ENCODE measurements around the gene SMIM7. TPM values are rescaled to one million over a fixed set of nuclear protein-coding genes. Genes with fewer than 3 reads are reported as not detected.

Gene SMIM7
- 41.8 and 54.0 TPM in 2 replicates for total RNA-seq

DNA sequence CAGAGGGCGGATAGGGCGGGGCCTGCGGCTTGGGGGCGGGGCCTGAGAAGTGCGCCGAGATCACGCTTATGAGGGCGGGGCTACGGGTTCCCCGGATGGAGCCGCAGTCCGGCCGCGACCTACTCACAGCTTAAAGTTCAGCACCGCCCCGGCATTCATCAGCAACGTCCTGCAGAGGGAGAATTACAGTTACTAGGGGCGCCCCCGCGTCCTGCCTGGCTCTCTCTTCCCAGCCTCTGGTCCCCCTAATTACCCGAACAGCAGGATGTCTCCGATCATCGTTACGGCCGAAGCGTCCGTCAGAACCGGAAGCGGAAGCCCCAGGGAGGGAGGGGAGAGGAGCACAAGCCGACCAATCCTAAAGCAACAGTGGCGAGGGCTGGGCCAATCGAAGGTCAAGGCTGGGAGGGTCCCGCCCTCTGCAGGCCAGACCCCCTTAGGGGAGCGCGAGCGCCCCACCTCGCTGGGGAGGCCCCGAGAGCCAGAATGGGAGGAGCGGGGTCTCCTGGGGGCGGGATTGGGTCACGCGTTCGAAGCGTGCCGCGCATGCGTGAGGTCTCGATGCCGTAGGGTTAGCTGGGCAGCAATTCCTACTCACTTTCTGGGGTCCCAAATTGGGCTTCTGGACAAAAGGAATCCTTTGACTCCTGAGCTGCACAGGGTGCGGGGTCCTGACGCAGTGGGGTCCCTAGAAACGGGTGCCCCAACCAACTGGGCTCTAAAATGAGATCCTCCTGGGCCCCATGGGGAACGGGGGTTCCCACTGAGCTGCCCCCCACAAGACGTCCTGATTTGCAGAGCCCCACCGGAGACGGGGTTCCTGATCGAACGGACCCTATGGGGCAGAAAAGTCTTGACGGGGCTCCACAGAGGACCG, at the start of gene SMIM7:
Gene SMIM7 (minus strand): TSS at position 313 of the 877 bp plus-strand sequence. CDS start 34 bp downstream, at position 279.

DNA sequence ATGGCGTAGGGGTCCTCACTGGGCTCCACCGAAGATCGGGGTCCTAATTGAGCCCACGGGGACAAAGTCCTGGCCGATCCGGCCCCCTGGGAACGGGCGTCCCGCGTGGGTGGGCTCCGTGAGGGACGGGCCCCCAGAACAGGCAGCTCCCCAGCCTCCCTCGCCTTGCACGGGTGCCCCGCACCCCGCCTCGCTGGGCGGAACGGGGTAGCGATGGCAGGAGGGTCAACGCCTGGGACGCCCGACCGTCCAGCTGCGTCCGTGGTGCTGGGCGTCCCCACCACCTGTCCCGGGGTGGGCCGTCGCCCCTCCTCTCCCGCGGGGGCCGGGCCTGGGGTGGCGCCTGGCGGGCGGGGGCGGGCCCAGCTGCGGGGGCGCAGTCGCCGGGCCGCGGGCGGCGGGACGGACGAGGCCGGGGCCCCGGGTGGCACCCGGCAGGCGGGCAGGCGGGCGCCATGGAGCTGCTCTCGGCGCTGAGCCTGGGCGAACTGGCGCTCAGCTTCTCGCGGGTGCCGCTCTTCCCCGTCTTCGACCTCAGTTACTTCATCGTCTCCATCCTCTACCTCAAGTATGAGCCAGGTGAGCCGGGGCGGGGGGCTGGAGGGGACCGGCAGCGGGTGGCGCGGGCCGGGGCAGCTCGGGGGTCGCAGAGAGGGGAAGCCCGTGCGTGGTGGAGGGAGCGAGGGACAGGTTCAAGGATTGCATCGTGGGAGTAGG, 977 bp upstream of the SMIM7 start, which contains the start of gene TMEM38A:
Gene TMEM38A (plus strand): TSS at position 377 of the 717 bp plus-strand sequence. CDS start 79 bp downstream, at position 456.

DNA sequence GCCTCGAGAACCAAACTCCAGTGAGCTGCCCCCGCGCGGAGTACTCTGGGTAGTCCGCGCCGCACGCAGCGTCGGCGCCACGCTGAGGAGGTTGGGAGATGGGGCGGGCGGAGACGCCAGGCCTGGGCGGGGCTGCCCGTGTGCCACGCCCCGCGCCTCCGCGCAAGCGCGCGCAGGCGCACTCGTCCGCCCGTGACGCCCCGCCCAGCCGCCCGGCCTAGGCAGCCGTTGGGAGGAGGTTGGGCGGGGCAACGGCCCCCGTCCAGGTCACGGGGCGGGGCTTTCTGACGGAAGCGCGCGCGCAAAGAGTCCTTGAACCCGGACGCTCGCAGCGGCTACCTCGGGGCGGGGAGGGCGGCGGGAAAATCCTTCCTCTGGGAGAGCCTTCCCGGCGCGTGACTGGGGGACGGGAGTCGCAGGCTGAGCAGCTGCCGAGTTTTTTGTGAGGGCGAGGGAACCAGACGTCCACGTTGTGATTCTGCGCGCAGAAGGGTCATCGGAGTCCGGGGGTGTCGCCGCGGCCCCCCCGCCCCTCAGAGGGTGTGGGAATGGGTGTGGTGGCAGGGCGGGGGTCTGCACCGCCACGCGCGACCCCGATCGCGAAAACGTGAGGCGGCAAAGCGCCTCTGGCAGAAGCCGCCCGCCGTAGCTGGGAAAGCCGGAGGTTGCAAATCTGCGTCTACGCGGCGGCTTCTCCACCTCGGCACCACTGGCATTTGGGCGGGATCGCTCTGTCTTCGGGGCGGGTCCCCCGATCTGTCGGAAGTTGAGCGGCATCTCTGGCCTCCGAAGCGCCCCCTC, 31.6 kb downstream of the SMIM7 start, which contains the start of gene MED26:
Gene MED26 (minus strand): TSS at position 22 of the 801 bp plus-strand sequence. CDS start 261 bp downstream, outside the sequence.

Other genes starting within 250 kb of the SMIM7 start
- 13.6 and 23.5 TPM in 2 replicates for gene EPS15L1, start 188.2 kb downstream of the SMIM7 start, total RNA-seq
- not detected in 2 replicates for gene CALR3, start 164.0 kb downstream of the SMIM7 start, total RNA-seq
- gene C19orf44, start 163.8 kb downstream of the SMIM7 start, total RNA-seq, result 4.9 and 5.9 TPM in 2 replicates
- gene CHERP, start 117.7 kb downstream of the SMIM7 start, total RNA-seq, result 6.2 and 11.9 TPM in 2 replicates
- gene SLC35E1, start 87.7 kb downstream of the SMIM7 start, total RNA-seq, result 23.9 and 39.9 TPM in 2 replicates
- gene MED26, start 31.9 kb downstream of the SMIM7 start, total RNA-seq, result 5.5 and 8.2 TPM in 2 replicates
- gene TMEM38A, start 995 bp upstream of the SMIM7 start, total RNA-seq, result 0.73 and 0.78 TPM in 2 replicates
- gene NWD1, start 59.7 kb upstream of the SMIM7 start, total RNA-seq, result not detected in 2 replicates
- gene SIN3B, start 169.3 kb upstream of the SMIM7 start, total RNA-seq, result 29.0 and 29.9 TPM in 2 replicates
- gene F2RL3, start 228.9 kb upstream of the SMIM7 start, total RNA-seq, result not detected in 2 replicates

Data from subcutaneous preadipocyte (primary cell).